ENCODE results near the gene MRPS27. TPM values are rescaled to one million over a fixed set of nuclear protein-coding genes. Genes with fewer than 3 reads are reported as not detected.

The MRPS27 gene
- total RNA-seq, 1 experiment from 2014 or later = 61.2 TPM

GRCh38 chr5:72359886-72360285, 39.8 kb upstream of the MRPS27 start:
- Mint-ChIP-seq H3K36me3 (ENCODE audit: insufficient read depth, unreplicated experiment) (peaks cover 4% of the 10 kb centered on the region), H3K27me3 (ENCODE audit: unreplicated experiment) (no peaks in the 10 kb centered on the region), H3K4me1 (ENCODE audit: low read depth, unreplicated experiment) (peaks cover 9% of the 10 kb centered on the region), H3K9me3 (ENCODE audit: low read depth, unreplicated experiment) (peaks cover 2% of the 10 kb centered on the region), H3K27ac (ENCODE audit: unreplicated experiment) (no peak overlapping the region), H3K4me3 (ENCODE audit: low read depth, unreplicated experiment) (no peak overlapping the region)
- BruUV-seq (replicated peaks) = no TSS peak
- intact Hi-C loops (cut with micrococcal nuclease; ENCODE audit: unreplicated experiment) = loop anchor here (10.0 kb wide), 1 partner anchor 485 kb away; no protein-coding TSS in a partner anchor
- CTCF ChIA-PET = interaction anchor here (0.7 kb wide), 1 partner anchor 165 kb away, joined by 3 read pairs; no protein-coding TSS in a partner anchor
- TF ChIP-seq, protein P1, sequence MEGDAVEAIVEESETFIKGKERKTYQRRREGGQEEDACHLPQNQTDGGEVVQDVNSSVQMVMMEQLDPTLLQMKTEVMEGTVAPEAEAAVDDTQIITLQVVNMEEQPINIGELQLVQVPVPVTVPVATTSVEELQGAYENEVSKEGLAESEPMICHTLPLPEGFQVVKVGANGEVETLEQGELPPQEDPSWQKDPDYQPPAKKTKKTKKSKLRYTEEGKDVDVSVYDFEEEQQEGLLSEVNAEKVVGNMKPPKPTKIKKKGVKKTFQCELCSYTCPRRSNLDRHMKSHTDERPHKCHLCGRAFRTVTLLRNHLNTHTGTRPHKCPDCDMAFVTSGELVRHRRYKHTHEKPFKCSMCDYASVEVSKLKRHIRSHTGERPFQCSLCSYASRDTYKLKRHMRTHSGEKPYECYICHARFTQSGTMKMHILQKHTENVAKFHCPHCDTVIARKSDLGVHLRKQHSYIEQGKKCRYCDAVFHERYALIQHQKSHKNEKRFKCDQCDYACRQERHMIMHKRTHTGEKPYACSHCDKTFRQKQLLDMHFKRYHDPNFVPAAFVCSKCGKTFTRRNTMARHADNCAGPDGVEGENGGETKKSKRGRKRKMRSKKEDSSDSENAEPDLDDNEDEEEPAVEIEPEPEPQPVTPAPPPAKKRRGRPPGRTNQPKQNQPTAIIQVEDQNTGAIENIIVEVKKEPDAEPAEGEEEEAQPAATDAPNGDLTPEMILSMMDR (IDR thresholded peaks at IDR 0.05; ENCODE audit: unreplicated experiment) = no peak
- DNase-seq = no peak

- Mint-ChIP-seq H3K9me3 (ENCODE audit: low read depth, unreplicated experiment) (peaks cover 2% of the 10 kb centered on the region), H3K4me3 (ENCODE audit: low read depth, unreplicated experiment) (no peak overlapping the region), H3K4me1 (ENCODE audit: low read depth, unreplicated experiment) (peaks cover 9% of the 10 kb centered on the region), H3K27me3 (ENCODE audit: unreplicated experiment) (no peaks in the 10 kb centered on the region), H3K36me3 (ENCODE audit: insufficient read depth, unreplicated experiment) (peaks cover 4% of the 10 kb centered on the region), H3K27ac (ENCODE audit: unreplicated experiment) (no peak overlapping the region)
- no peak for DNase-seq
- intact Hi-C loops (cut with micrococcal nuclease; ENCODE audit: unreplicated experiment) = no loop called here
- TF ChIP-seq, protein P1 (IDR thresholded peaks at IDR 0.05; ENCODE audit: unreplicated experiment) = no peak
- BruUV-seq (replicated peaks) = no TSS peak
- CTCF ChIA-PET = no interaction called here
Measured at GRCh38 chr5:72358925-72359324, 38.9 kb upstream of the MRPS27 start.

GRCh38 chr5:72356361-72356760, 36.3 kb upstream of the MRPS27 start:
- intact Hi-C loops (cut with micrococcal nuclease; ENCODE audit: unreplicated experiment) = no loop called here
- no peak overlapping the region for H3K4me3 Mint-ChIP-seq (ENCODE audit: low read depth, unreplicated experiment)

GRCh38 chr5:72355706-72356299, 35.8 kb upstream of the MRPS27 start:
- H3K4me1 Mint-ChIP-seq (ENCODE audit: low read depth, unreplicated experiment) = no peaks in the 10 kb centered on the region
- TF ChIP-seq, protein P1 (IDR thresholded peaks at IDR 0.05; ENCODE audit: unreplicated experiment) = no peak

More at GRCh38 chr5:72356361-72356760, 36.3 kb upstream of the MRPS27 start:
- no peaks in the 10 kb centered on the region for H3K27me3 Mint-ChIP-seq (ENCODE audit: unreplicated experiment)
- no peak for DNase-seq
- BruUV-seq (replicated peaks) = no TSS peak
- H3K27ac Mint-ChIP-seq (ENCODE audit: unreplicated experiment) = no peak overlapping the region
- TF ChIP-seq, protein P1 (IDR thresholded peaks at IDR 0.05; ENCODE audit: unreplicated experiment) = no peak
- CTCF ChIA-PET = interaction anchor here (0.6 kb wide), 1 partner anchor 167 kb away, joined by 3 read pairs; no protein-coding TSS in a partner anchor
- no peaks in the 10 kb centered on the region for H3K4me1 Mint-ChIP-seq (ENCODE audit: low read depth, unreplicated experiment)
- H3K36me3 Mint-ChIP-seq (ENCODE audit: insufficient read depth, unreplicated experiment) = peaks cover 8% of the 10 kb centered on the region
- no peaks in the 10 kb centered on the region for H3K9me3 Mint-ChIP-seq (ENCODE audit: low read depth, unreplicated experiment)

More at GRCh38 chr5:72355706-72356299, 35.8 kb upstream of the MRPS27 start:
- no TSS peak for BruUV-seq (replicated peaks)
- peak; percentile 6 for DNase-seq
- Mint-ChIP-seq H3K9me3 (ENCODE audit: low read depth, unreplicated experiment) (no peaks in the 10 kb centered on the region), H3K27me3 (ENCODE audit: unreplicated experiment) (no peaks in the 10 kb centered on the region), H3K27ac (ENCODE audit: unreplicated experiment) (no peak overlapping the region), H3K36me3 (ENCODE audit: insufficient read depth, unreplicated experiment) (peaks cover 8% of the 10 kb centered on the region), H3K4me3 (ENCODE audit: low read depth, unreplicated experiment) (no peak overlapping the region)
- intact Hi-C loops (cut with micrococcal nuclease; ENCODE audit: unreplicated experiment) = no loop called here
- CTCF ChIA-PET = interaction anchor here (0.6 kb wide), 1 partner anchor 168 kb away, joined by 3 read pairs; no protein-coding TSS in a partner anchor

Measured in Calu3 (cell line).